ENCODE data around the gene PPP1R1C.
"Not testable (repeated sequence)": the region's sequence is repeated elsewhere in the genome, so short reads cannot be mapped to it uniquely, and the experiment has no call there.

Gene PPP1R1C

GRCh38 chr2:182015334-182016109, 29.9 kb downstream of the PPP1R1C start:
- no peak for DNase-seq

- DNase-seq: no peak
These were observed 32.6 kb downstream of the PPP1R1C start for GRCh38 chr2:182018218-182018617.

- no peak for DNase-seq
These were observed 34.1 kb downstream of the PPP1R1C start for GRCh38 chr2:182019731-182020130.

GRCh38 chr2:182020286-182021070, 34.8 kb downstream of the PPP1R1C start:
- no peak for DNase-seq

GRCh38 chr2:182023235-182023634, 37.6 kb downstream of the PPP1R1C start:
- no peak for DNase-seq

- not testable (repeated sequence) for DNase-seq
These were observed 45.2 kb downstream of the PPP1R1C start for GRCh38 chr2:182030875-182031274.

GRCh38 chr2:182031956-182032355, 46.3 kb downstream of the PPP1R1C start:
- no peak for DNase-seq

GRCh38 chr2:182033449-182033848, 47.8 kb downstream of the PPP1R1C start:
- no peak for DNase-seq

- DNase-seq: no peak
These were observed 52.9 kb downstream of the PPP1R1C start for GRCh38 chr2:182038576-182038975.

- DNase-seq: no peak
These were observed 57.4 kb downstream of the PPP1R1C start for GRCh38 chr2:182043021-182043420.

GRCh38 chr2:182043861-182044260, 58.2 kb downstream of the PPP1R1C start:
- DNase-seq: no peak

GRCh38 chr2:182047544-182047943, 61.9 kb downstream of the PPP1R1C start:
- DNase-seq: no peak

- DNase-seq: no peak
These were observed 62.4 kb downstream of the PPP1R1C start for GRCh38 chr2:182048088-182048487.

- no peak for DNase-seq
These were observed 63.0 kb downstream of the PPP1R1C start for GRCh38 chr2:182048621-182049020.

- DNase-seq: no peak
These were observed 63.9 kb downstream of the PPP1R1C start for GRCh38 chr2:182049372-182050148.

GRCh38 chr2:182050333-182051135, 64.9 kb downstream of the PPP1R1C start:
- no peak for DNase-seq

- DNase-seq: no peak
These were observed 70.3 kb downstream of the PPP1R1C start for GRCh38 chr2:182055993-182056392.

- DNase-seq: no peak
These were observed 71.3 kb downstream of the PPP1R1C start for GRCh38 chr2:182057002-182057401.

- no peak for DNase-seq
These were observed 72.4 kb downstream of the PPP1R1C start for GRCh38 chr2:182058056-182058455.

GRCh38 chr2:182061739-182062138, 76.1 kb downstream of the PPP1R1C start:
- no peak for DNase-seq

- no peak for DNase-seq
These were observed 76.8 kb downstream of the PPP1R1C start for GRCh38 chr2:182062329-182062972.

All from T1000 (cell line).